AG08395 (cell line): Measurements from ENCODE around the gene GAB1.

ENCODE experiments used
- DNase-seq: peaks from one replicate; pipeline ENCODE4 v3.0.0; 2012; ENCODE audit warnings: mixed read lengths, low spot score

Gene GAB1

DNA sequence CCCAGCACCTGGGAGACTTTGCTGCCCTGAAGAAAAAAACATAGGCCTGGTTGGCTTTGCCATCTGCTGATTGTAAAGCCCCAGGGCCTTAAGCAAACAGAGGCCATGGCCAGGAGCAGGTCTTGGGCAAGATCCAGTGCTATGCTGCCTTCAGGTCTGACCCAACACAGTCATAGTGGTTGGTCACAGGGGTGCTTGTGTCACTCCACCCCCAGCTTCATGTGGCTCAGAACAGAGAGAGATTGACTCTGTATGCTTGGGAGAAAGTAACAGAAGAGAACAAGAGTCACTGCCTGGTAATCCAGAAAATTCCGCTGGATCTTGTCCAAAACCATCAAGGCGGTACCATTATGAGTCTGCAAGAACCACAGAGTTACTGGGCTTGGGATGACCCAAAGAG, 152.4 kb downstream of the GAB1 start:
- DNase-seq, result no peak

DNA sequence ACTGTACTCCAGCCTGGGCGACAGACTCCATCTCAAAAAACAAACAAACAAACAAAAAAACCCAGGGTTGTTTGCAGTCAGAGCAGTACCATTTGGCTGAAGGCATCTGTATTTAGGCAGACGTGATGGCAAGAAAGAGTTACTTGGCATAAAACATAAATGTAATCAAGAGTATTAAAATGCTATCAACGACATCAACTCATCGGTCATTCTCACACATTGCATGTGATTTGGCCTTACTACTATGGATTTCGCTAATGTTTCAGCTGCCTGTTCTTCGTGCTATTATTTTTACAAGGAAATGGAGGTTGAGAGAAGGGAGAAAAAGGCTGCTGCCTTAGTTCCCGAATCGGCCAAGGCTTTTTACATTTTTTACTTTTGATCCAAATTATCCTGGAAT, 161.3 kb downstream of the GAB1 start:
- no peak for DNase-seq

DNA sequence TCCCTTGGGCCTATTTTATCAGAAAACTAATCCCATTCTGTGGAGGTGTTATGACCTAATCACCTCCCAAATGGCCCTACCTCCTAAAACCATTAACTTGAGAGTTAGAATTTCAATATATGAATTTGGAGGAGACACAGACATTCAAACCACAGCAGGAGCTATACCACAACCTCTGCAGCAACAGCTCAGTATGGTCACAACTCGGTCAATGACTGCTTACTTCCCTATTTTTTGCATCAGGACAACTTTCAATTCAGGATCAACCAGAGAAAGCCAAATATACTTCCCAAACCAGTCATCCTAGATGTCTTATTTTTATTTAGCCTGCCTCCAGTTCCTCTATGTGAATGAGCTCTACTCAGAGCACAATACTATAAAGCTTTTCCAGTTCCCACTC, 165.6 kb downstream of the GAB1 start:
- DNase-seq, result no peak

DNA sequence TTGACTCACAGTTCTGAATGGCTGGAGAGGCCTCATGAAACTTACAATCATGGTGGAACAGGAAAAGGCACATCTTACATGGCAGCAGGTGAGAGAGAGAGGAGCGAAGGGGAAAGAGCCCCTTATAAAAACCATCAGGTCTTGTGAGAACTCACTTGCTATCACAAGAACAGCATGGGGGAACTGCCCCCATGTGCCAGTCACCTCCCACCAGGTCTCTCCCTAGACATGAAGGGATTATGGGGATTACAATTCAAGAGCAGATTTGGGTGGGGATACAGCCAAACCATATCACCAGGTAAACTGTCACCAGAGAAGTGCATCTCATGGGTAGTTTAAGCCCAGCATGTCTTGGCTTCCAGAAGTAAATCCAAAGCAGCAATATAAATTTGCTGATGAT, 169.4 kb downstream of the GAB1 start:
- no peak for DNase-seq

DNA sequence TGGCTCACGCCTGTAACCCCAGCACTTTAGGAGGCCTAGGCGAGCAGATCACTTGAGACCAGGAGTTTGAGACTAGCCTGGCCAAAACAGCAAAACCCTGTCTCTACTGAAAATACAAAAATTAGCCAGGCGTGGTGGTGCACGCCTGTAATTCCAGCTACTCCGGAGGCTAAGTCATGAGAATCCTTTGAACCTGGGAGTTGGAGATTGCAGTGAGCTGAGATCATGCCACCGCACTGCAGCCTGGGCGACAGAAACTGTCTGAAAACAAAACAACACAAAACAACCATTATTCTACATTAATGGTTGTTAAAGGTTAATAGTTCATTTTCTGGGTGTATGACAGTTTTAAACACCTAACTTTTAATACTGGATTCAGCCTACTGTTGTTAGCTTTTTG, 175.2 kb downstream of the GAB1 start:
- no peak for DNase-seq

DNA sequence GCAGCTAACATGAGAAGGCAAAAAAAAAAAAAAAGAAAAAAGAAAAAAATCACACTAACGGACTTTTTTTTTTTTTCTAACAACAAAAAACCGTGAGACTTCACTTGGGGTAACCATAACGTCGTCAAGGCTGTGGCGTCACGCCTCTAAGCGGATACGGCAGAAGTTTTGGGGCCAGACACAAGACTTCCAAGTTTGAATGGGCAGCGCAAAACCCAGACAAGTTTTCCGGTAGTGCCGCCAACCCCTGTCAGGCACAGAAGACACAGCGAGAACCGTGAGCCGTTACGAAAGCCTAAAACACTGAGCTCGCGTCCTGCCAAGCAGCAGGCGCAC, 176.3 kb downstream of the GAB1 start:
- DNase-seq, result no peak

DNA sequence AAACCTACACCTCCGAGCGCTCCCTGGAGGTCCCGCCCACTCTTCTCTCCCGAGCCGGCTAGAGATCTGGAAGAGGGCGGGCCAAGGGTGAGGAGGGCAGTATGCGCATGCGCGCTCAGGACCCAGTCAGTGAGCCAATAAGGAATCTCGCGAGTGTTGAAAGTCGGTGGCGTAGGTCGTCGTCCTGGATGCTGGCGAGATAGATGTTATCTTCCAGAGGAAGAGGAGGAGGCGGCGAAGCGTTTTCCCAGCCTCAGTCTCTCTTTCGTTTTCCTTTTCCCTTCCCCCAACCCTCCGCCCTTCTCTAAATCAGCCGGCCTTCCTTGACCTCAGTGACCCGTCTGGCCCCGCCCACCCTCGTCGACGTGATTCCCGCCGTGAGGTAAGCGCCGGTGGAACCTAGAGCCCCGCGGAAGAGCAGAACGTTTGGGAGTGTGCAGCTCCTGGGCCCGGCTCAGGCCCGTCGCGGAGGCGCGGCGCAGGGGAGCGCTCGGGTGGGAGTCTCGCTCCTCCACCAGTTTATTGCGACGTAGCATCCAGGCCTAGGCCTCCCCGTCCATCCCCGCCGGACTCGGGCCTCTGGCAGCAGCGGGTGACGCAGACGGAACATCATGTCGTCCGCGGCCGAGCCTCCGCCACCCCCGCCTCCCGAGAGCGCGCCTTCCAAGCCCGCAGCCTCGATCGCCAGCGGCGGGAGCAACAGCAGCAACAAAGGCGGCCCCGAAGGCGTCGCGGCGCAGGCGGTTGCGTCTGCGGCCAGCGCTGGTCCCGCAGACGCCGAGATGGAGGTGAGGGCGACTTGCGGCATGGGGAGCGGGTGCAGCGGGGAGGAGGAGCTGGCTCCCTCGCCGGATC, 176.9 kb downstream of the GAB1 start, which contains the start of gene SMARCA5:
Gene SMARCA5, plus strand, starts transcription at position 389 of the 855 bp plus-strand sequence. Its CDS starts 223 bp downstream, at position 612.
- peak; percentile 99 for DNase-seq

DNA sequence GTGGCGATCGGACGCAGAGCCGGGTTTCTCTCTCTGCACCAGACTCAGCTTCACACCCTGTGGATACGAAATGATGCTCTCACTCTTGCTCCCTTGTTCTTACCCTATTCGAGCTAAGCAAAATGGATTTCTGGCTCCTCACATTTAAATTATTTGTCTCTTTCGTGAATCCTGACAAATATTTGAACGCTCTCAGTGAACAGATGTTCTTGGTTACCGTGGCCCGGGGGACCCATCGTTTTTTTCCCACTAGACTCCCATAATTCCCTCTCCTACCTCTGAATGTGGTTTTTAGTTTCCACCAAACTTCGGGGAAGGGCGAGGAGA, 177.5 kb downstream of the GAB1 start:
- no peak for DNase-seq

DNA sequence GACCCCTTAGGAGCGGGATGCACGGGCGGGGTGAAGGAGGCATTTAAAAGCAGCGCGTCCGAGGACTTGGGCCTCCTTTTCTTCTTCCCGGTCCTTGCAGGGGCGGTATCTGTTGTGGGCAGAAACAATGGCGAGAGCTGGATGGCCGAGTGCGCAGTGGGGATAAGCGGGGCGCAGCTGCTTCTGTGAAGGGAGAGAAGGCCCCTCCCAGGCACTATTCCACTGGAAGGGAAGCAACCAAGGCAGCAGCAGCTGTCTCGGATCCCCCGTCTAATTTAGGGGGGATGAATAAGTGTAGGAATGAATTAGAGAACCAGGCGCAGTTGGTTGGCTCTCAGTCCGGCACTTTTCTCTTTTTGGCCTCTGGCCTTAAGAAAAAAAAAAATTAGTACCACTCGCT, 177.8 kb downstream of the GAB1 start:
- peak; percentile 50 for DNase-seq

DNA sequence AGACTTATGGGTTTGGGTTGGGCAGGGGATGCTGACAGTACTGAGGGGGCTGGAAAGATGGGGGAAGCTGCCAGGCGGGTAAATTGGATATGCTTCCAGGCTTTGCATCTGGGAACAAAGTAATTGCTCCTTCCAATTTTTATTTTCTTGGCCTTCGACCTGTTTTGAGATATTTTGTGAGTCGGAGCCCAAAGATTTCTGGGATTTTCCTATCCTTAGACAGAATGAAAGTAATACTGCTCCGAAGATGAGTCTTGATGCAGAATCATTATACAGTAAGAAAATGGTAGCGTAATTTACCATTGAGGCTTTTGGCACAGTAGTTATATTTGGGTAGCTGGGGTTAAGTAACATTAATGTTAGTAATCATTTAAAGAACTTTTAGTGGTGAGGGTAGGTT, 178.2 kb downstream of the GAB1 start:
- no peak for DNase-seq

DNA sequence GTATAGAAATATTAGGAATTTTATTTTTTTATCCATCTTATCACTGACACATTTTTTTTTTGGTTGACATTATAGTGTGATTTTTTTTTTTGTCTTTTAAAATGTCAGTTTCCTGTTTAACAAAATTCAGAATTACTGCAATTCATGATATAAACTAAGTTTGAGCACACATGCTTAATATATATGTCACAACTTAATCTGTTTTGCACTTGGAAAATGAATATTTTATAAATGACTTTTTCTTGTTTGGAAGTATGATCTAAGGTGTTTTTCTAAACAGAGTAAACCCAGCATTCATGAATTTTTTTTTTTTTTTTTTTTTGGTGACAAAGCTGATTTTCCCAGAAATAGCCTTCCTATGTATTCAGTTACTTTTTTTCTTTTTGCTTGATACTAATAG, 179.2 kb downstream of the GAB1 start:
- no peak for DNase-seq

DNA sequence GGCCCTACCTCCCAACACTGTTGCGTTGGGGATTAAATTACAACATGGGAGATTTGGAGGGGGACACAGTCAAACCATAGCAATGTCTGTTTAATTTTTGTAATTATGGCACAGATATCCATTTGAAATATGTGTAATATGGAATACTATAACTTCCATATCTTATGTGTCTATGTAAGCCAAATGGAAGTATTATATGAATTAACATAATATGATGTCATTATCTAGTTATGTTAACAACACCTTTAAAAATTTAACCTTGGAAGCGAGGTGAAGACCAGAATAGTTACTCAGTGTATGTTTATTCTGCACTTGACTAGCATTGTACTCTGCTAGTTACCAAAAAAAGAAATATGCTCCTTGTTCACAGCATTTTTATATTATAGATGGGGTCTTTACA, 181.1 kb downstream of the GAB1 start:
- no peak for DNase-seq
